GM19043 (cell line): ENCODE results near the gene MRPS10.

Source experiments
- ATAC-seq: cut with Tn5 transposase; IDR thresholded peaks from one replicate; pipeline ENCODE4 v1.9.1; 2021; ENCODE audit warnings: low read depth; ENCODE audit not compliant: unreplicated experiment

The MRPS10 gene

GRCh38 chr6:42217519-42218367 lies at the start of gene MRPS10:
Gene MRPS10 (minus strand): TSS chr6:42217861. CDS start chr6:42217849, 12 bp downstream.
- ATAC-seq: peak; percentile 93

DNA sequence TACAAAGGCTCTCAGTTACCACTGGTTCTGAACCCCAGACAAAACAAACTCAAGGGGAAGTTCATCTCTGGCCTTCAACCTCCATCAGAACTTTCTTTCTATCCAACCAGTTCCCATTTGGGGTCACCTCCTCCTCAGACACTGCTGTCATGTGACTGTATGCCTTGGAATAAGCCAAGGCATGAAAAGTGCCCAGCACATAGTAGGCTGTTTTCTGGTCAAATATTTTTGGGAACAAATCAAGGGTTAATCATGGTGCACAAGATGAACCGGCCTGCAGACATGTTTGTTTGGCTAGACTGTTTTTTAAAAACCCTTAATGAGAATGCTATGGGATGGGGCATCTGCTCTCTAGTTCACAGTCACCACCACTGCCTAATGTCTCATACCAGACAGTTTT lies 48.9 kb upstream of the MRPS10 start:
- ATAC-seq: no peak

DNA sequence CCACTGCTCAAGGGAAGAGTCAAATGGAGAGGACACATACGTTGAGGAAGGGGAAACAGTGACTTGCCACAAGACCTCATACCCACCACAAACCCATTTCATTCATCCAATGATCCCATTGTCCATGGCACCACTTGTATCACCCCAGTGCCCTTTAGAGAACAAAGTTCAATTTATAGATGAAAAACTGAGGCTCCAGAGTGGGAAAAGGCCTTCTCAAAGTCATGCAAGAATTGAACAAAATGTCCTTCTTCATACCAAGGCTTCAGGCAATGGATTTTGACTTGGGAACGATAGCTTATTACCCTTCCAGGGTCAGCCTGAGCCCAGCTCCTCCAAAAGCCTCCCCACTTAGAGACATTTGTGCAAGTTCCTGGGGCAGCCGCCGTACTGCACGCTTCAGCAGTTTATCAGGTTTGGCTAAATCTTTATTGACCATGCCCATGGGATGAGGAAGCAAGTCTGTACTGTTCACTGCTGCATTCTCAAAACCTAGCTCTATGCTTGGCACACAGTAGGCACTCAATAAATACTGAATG lies 47.3 kb upstream of the MRPS10 start:
- ATAC-seq: no peak

DNA sequence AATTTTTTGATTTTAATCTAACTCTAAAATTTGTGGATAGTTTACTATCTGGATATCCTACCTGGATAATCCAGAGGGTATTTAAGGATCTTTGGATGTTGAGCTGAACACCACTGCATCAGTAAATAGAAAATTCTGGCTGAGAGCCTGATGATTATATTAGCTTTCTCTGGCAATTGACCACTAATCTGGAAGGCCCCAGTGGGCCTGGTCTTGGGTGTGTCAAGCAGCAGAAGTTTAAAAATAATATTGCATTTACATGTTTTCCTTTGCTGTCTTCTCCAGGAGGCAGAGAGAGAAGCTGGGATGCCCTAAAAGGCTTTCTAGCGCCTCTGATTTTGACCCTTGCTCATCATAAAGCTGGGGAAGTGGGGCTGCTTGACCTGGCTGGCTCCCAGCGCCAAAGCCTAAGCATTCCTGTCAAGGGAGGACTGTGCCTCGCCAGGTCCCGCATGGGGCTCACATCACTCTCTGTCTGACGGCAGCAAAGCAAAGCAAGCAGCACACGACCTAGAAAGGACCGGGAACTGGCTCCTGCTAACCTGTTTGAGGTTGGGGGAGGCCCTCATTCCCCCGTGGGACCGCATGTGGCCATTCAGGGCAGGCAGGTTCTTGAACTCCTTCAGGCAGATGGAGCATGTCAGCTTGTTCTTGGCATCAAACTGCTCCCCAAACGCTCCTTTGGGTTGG lies 46.6 kb upstream of the MRPS10 start:
- no peak for ATAC-seq

- no peak for ATAC-seq
These were observed 45.6 kb upstream of the MRPS10 start for GRCh38 chr6:42263165-42263728.

DNA sequence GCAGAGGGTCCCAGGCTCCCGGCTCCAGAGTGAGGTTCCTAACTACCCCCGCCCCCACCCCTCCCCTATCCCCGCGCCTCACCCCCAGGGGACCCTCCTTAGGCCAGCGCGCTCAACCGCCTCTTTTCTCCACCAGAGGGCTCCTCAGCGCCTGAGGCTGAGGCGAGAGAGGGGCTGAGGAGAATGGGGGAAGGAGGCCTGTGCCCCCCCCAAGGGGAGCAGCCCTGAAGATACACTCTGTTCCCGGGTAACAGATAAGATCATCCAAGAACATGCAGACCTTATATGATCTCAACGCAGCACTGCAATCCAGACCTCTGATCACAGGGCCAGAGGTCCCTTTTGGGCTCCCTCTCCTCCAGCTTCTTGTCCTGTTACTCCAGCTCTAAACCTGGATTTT lies 43.3 kb upstream of the MRPS10 start:
- no peak for ATAC-seq

- ATAC-seq: no peak
These were observed 42.8 kb upstream of the MRPS10 start for GRCh38 chr6:42260396-42260888.

- no peak for ATAC-seq
These were observed 42.3 kb upstream of the MRPS10 start for GRCh38 chr6:42259841-42260395.

GRCh38 chr6:42259286-42259685 lies 41.6 kb upstream of the MRPS10 start:
- no peak for ATAC-seq

DNA sequence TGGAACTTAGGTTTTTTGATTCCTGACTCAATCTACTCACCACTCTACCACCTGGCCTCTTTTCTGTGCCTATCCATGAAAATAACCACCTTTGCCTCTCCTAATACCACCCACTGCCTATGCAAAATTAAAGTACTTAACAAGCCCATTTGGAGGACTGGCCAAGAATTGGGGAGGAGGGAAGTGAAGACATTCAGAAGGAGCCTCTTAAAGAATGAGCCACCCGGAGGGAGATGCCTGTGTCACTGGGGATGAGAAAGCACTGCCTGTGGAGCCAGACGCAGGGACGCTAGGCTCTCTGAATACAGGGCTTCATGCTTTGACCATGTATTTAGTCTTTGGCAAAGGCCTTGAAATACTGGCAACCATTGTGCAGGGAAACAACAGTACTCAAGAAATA lies 40.0 kb upstream of the MRPS10 start:
- ATAC-seq: no peak

- no peak for ATAC-seq
These were observed 39.4 kb upstream of the MRPS10 start for GRCh38 chr6:42257063-42257462.

DNA sequence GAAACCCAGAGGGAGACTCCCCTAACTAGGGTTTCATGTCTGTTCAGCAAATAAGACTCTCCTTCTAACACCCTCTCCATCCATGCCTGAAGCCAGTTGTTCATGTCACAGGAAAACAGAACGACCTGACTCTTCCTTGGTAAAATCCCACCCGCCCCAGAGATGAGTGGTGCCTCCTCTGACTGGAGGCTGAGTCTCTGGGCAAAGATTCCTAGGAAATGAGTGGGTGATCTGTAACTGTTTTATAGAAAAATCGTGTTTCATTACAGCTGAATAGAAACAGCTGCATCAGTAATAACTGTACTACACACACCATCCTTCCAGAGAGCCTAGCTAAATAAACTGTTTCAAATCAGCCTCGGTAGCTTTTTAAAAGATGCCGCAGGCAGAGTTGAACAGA lies 37.4 kb upstream of the MRPS10 start:
- ATAC-seq: no peak

- ATAC-seq: no peak
These were observed 36.8 kb upstream of the MRPS10 start for GRCh38 chr6:42254505-42254904.

DNA sequence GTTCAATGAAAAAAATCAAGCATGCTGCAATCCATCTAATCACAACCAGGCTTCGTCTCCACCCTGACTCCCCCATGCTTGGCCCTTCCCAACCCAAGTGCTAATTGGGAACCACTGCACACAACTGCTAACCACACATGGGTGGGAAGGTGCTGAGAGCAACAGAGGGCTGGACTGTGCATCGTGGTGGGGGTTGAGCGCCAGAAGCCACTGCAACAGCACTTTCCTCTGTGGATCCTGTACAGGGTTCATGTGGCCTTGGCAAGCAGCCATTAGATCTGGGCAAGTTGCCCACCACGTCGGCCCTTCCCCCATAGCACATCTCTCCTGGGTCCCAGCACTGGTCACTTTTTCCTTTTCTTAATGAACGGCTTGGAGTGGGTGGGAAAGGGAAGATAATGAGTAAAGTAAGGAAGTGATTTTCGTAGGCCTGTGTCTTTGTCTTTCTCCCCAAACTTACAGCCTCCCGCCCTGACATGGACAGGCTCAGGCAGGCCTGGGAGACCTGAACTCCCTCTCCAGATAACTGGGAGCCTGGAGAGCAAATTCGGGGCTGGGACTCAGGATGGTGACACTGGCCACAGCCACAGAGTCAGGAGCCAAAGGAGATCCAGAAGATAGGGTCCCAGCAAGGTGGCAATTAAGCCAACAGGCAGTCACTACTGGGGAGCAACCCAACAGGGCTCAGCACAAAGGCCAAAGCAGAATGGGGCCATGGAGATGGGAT lies 34.4 kb upstream of the MRPS10 start:
- ATAC-seq: no peak

- no peak for ATAC-seq
These were observed 33.8 kb upstream of the MRPS10 start for GRCh38 chr6:42251500-42251899.

- no peak for ATAC-seq
These were observed 32.7 kb upstream of the MRPS10 start for GRCh38 chr6:42250274-42250931.

DNA sequence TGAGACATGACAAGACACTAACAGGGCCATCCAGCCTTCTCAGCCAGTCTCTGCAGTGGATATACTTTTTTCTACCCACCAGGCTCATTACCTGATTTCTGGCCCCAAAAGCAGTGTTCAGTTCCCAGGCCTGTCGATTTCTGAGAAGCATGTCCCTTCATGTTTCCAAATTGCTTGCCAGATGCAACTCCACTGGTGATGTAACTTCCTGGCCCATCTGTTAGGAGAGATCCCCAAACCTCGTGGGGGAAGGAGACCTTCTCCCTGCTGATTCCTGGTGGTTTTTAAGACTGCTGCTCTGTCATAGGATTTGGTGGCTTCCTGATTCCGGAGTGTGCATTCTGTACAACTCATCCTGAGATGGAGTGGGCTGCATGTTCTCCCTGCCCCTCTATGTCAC lies 31.6 kb upstream of the MRPS10 start:
- ATAC-seq: no peak

DNA sequence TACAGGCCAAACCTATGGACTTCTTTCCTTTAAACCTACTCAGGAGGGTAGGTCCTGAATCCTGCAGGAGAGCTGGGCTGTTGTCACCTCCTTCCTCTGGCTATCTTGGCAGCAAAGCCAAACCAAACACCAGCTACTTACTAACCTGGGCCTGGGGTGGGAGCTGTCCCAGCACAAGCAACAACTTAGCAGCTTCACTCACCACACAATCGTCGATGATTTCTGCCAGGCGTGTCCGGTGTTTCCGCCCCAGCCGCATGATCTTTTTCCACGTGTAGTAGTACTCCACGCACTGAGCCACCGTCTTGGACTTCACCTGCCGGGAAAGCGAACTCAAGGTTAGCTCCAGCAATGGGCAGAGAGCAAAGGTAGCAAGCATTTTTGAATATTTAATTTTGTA lies 25.4 kb upstream of the MRPS10 start:
- ATAC-seq: no peak

DNA sequence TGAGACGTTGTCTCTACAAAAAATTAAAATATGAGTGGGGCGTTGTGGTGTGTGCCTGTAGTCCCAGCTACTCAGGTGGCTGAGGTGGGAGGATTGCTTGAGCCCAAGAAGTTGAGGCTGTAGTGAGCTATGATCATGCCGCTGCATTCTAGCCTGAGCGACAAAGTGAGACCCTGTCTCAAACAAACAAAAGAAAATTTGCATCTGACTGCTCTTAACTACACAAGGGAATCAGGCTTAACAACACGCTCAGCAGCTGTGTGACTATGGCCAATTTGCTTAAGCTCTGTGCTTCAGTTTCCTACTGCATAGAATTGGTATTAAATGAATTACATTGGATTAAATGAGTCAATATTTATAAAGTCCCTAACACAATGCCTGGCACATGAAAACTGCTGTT lies 24.3 kb upstream of the MRPS10 start:
- ATAC-seq: no peak
